GM21576 (cell line): Measurements from ENCODE around the gene ALPP.
"Not testable (repeated sequence)": the region's sequence is repeated elsewhere in the genome, so short reads cannot be mapped to it uniquely, and the experiment has no call there.

Source experiments
- ATAC-seq: cut with Tn5 transposase; IDR thresholded peaks from one replicate; pipeline ENCODE4 v1.9.1; 2021; ENCODE audit warnings: mild to moderate bottlenecking, moderate library complexity; ENCODE audit not compliant: unreplicated experiment

ALPP gene

DNA sequence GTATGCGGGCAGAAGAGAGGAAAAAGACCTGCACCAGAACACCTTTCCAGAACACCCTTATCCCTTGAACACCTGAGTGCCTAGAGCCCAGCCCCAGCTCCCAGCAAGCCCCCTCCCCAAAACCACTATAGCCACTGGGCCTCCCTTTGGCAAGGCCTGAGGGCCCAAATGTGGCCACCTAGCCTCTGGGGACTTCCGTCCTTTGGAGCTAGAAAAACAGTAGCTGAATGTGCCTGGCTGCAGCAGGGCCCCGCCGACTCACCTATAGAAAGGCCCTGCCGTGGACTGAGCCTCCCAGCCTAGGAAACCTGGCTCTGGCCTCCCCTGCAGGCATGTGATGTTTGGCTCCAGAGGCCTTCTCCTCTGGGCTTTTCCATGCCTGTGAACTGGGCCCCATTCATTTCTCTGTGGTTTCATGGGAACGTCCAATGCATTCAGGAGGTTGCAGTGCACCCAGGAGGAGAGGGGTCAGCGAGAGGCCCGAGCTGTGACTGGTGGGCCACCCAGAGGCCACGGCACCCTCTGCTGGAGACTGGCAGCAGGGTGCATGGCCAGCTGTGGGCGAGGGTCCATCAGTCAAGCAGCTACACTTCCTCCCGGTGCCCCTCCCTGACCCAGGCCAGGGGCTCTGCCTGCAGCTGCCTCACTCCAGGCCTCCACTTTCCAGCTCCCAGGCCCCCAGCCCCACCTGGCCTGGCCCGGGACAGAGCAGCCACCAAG is 15.3 kb upstream of the ALPP start:
- not testable (repeated sequence) for ATAC-seq

DNA sequence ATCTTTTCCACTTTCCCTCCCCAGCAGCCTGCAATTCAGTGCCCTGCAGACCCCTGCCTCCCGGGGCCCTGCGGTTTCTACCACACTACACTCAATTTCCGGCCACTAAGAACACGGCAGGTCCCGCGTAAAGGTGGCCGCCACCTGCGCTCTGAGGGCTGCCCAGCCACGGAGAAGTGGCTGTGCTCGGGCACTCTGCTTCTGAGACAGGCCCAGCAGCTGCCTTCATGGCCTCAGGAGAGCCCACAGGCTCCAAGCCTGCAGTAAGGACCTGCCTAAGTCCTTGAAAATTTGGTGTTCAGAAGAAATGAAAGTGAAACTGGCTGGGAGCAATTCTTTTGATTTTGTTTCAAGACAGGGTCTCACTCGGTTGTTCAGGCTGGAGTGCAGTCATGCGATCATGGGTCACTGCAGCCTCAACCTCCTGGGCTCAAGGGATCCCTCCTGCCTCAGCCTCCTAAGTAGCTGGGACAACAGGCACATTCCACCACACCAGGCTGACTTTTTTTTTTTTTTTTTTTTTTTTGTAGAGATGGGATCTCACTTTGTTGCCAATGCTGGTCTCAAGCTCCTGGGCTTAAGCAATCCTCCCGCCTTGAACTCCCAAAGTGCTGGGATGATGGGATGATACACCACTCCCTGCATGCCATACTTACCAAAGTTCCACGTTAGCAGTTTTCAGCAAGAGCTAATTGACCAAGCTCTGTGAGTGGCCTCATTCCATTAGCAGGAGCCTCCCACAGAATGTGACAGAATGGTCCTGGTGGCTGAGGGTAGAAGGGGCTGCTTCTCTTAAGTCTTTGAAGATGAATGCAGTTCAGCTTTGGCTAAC is 14.6 kb upstream of the ALPP start:
- ATAC-seq: no peak

DNA sequence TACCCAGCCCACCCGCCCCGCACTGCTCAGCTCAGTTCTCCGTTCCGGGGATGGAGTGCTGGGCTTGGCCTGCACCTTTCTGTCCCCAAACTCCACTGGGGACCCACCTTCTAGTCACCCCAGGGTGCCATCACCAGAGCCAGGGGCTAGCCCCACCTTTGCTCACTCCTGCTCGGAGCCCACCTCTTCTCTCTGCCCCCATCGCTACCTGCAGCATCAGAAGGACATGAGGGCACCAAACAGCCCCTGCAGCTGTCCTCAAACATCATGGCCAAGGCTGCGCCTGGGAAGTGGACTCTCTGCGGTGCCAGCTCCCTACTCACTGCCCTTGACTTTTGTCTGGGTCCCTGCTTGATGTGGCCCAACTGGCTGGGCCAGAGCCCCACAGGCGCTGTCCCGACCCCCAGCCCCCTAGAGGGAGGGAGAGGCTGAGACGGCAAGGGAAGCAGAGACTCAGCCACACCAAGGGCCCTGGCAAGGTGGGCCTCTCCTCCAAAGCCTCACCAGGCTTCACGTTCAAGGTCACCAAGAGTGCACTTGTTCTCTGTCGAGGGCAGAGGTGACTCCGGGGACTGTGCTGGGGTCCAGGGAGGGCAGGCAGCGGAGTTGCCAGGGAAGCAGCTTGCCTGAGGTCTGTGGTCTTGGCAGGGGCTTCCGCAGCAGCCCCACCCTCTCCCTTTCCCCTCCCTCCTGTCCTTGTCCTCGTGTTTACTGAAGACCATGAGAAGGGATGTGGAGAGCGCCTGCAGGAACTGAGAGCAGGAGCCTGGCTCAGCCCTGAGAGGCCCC is 13.6 kb upstream of the ALPP start:
- not testable (repeated sequence) for ATAC-seq

DNA sequence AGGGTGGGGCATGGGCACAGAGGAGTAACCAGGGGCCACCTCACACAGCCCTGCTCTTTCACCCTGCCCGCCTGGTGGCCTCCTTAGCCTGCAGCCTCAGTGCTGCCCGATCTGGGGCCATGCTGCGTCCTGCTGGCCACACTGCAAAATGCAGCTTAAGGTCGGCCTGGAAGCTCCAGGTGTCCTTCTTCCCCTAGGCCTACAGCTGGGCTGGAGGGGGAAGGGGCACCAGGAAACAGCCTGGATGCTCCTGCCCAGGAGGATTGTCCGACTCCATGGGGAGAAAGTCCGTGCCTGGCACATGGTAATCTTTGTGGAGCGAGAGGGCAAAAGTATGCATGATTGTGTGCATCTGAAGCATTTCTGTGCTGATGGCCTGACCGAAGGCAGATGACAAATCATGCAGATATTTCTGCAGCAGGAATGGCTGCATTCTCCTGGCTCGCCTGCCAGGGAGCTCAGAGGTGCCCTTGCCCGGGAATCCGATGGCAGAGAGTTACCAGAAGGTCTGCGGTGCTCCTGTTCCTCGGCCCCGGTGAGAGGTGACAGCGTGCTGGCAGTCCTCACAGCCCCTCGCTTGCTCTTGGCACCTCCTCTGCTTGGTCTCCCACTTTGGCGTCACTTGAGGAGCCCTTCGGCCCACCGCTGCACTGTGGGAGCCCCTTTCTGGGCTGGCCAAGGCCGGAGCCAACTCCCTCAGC is 12.8 kb upstream of the ALPP start:
- ATAC-seq: no peak

DNA sequence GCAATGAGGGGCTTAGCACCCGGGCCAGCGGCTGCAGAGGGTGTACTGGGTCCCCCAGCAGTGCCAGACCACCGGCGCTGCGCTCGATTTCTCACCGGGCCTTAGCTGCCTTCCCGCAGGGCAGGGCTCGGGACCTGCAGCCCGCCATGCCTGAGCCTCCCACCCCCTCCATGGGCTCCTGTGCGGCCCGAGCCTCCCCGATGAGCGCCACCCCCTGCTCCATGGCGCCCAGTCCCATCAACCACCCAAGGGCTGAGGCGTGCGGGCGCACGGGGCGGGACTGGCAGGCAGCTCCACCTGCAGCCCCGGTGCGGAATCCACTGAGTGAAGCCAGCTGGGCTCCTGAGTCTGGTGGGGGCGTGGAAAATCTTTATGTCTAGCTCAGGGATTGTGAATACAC is 12.1 kb upstream of the ALPP start:
- not testable (repeated sequence) for ATAC-seq

DNA sequence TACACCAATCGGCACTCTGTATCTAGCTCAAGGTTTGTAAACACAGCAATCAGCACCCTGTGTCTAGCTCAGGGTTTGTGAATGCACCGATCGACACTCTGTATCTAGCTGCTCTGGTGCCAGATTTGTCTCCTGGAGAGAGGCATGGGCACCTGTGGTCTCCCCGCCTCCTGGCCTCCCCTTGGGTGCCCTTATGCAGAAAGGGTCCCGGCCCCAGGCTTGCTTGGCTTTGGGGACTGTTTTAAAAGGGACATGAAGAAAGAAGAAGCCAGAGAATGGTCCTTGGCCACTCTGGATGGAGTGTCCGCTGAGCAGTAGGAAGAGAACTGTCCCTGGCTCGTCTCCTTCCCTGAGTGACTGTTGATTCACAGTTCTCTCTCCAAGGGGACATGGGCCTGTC is 11.5 kb upstream of the ALPP start:
- no peak for ATAC-seq

DNA sequence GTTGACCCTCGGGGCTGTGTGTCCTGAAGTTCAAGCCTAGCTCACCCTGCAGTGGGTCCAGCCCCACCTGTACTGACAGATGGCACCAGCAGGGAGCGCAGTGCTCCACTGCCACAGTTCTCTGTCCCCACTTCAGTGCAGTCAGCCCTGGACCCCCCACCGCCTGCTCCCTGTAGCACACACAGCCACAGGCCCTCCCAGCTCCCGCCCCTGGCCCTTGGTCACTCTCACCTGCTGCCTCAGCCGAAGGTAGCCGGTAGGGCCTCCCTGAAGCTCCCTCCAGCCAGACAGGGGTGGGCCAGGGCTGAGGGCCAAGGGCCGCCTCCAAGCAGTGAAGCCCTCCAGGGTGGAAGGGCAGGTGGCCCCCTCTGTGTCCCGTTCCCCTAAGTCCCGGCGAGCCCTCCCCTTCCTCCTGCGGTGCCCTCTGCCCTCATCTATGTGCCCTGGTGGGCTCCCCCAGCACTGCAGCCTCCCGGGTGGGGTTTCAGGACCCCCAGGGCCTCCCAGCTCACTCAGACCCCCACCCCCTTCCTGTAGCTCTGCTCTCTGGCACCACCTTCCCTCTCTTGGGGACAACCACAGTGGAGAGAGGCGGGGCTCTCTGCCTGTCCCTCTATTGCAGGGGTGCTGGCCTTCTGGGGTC is 10.8 kb upstream of the ALPP start:
- ATAC-seq: no peak

DNA sequence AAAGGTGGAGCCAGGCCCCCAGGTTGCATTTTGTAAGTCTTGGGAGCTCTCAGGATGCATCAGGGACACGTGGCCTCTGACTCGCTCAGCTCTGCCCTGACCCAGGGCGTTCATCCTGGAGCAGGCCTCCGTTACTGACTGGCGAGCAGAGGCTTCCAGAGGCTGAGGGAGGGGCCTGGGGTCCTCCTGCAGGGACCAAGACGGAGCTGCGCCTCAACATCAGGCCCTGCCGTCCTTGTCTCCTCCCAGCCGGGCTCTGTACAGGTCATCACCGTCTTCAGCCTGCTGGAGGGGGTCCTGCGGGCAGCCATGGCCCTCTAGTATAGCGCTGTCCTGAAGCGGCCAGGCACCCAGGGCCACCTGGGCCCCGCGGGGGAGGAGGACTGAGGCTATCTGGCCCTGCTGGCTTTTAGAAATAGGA is 10.2 kb upstream of the ALPP start:
- no peak for ATAC-seq

DNA sequence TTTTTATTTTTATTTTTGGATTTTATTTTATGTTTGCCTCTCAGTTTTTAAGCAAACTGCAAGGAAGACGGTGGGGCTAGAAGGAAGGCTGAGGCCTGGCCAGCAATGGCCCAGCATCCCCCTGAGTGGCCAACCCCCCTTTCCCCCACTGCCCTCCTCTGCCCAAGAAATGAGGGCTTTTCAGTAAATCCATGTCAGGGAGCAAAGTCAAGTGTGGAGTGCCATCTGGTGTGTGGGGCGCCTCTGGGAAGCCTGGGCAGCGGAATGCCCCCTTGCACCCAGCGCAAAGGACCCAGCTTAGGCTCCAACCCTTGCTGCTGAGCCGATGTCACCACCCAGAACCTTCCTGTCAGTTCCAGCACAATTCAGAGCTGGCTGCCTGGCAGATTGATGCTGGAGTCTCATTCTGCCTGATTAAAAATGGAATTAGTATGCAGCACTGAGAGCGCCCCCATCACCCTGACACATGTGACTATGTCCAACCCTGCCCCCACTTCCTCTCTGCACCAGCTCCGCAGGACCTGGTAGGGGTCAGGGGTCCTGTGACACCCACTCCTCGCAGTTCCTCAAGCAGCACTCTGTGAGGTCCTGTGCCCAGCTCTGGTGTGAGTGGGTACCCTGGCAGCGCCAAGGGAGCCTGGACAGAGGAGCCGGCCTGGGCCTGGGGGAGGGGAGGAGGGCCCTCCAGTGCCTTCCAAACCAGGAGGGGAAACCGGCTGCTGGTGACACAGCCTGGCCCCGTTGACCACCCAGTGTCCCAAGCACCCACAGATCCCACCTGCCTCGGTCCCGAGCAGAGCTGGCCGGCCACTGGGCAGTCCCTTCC is 9.2 kb upstream of the ALPP start:
- ATAC-seq: no peak

DNA sequence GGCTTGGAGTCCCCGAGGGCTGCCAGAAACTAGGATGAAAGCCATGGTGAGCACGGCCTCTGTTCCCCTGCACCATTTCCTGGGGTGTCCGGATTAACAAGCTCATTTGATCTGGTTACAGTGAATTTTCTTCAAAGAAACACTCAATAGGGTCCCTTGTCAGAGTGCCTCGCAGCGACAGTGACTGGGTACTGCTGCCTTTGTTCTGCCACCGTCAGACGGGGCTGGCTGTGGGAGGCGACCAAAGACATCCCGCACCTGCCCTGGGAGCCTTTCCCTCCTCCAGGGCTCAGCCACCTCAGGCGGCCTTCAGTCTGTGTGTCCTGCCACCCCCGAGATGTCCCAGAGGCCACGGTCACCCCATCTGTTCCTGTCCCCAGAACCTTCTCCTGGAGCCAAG is 8.5 kb upstream of the ALPP start:
- ATAC-seq: not testable (repeated sequence)

DNA sequence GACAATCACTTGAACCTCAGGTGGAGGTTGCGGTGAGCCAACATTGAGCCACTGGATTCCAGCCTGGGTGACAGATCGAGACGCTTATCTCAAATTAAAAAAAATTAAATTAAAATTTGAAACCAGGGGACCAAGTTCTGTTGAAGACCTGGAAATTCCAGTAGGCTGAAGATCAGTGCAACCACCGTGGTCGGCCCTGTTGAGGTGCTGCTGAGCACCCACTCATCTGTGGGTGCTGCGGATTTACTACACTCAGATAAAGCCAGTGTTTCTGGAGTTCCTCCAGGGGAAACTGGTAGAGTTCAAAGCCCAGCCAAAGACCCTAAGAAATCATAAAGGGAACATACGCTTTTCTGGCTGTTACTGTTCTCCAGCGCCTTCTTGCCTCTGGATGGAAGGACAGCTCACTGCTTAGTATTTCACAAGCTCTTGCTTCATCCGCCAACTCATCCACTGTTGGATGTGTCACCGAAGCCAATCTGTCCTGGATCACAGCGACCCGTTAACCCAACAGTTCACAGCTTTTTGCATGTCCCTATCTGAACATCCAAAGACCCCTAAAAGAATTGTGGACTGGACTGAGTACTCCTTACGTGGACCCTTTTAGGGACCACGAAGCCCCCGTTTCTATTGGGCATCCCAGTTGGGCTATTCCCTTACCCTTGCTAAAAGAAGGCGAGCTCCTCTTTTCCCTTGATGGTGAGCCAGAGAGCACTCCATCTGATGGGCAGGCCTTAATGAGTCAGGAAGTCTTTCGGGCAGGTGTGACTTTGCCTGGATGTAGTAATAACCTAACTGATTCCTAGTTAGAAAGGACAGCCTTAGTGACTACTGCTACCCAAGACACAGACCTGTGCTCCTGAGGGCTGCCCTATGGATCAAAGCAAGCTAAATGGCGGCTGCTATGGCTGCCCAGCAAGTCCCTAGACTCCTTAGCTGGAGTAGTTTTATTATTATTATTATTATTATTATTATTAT is 6.0 kb upstream of the ALPP start:
- ATAC-seq: no peak

DNA sequence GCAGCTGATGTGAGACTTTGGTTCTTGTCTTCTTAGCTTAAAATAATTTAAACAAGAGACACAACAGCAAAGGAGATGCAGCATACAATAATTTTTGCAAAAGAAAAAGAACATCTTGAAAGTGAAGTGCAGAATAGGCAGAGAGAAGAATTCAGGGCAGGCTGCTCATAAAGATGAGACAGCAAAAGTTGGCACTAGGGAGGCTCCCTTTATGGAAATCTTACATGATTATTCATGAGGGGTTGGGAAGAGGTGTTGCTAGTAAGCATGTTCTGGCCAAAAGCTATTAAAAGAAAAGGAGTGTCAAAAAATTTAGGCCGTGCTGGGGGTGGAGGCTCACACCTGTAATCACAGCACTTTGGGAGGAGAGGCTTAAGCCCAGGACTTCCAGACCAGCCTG is 4.2 kb upstream of the ALPP start:
- ATAC-seq: no peak

DNA sequence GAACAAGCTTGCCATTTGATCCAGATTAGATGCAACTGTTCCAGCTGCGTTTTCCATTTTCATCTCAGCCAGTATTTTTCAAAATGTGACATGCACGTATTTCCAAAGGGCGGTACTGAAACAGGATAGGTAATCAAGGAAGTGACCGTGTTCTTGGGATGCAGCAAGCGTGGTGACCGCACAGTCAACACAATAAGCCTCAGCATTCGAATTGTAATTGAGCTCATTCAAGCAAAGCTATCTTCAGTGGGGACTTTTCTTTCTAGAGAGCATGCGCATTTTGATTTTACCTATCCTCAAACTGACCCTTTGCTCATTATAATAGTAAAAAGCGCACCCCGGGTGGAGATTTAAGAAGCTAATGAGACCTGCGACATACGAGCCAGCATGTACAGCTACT is 3.4 kb upstream of the ALPP start:
- no peak for ATAC-seq

DNA sequence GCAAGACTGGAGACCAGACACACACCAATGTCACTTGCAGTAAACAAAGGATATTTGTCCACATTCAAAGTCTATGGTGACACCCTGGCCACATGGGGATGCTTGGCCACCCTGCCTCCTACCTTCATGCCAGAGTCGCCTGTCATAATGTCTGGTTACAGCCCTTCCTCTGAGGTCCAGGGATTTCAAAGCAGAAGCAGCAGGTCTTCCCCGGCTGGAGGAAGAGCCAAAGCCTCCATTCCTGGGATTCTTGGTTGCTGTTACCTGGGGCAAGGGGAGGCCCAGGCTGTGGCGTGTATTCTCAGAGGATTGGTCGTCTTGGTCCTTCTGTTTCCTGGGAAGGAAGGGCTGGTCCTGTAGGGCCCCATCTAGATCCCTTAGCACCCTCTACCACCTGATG is 2.3 kb upstream of the ALPP start:
- no peak for ATAC-seq

DNA sequence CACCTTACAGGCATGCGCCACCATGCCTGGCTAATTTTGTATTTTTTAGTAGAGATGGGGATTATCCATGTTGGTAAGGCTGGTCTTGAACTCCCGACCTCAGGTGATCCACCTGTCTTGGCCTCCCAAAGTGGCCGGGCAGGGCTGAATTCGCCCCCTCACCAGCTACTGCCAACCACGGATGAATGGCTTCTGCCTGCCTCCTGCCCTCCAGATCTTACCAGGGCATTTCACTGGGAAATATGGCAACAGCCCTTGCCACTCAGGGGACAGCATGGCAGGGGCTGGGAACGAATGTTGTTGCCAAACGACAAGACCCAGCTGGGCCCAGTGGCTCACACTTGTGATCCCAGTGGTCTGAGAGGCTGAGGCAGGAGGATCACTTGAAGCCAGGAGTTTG is 1.8 kb upstream of the ALPP start:
- ATAC-seq: no peak

DNA sequence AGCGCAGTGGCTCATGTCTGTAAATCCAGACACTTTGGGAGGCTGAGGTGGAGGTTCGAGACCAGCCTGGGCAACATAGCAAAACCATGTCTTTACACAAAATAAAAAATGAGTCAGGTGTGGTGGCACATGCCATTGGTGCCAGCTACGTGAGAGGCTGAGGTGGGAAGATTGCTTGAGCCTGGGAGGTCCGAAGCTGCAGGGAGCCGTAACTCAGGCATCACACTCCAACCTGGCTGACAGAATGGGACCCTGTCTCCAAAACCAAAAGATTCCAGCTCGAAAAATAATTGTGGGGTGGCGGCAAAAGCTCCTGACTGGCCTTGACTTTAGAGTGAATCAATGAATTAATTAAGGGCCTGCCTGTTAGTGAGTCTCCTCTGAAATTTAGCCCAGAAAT is 1.2 kb upstream of the ALPP start:
- no peak for ATAC-seq

DNA sequence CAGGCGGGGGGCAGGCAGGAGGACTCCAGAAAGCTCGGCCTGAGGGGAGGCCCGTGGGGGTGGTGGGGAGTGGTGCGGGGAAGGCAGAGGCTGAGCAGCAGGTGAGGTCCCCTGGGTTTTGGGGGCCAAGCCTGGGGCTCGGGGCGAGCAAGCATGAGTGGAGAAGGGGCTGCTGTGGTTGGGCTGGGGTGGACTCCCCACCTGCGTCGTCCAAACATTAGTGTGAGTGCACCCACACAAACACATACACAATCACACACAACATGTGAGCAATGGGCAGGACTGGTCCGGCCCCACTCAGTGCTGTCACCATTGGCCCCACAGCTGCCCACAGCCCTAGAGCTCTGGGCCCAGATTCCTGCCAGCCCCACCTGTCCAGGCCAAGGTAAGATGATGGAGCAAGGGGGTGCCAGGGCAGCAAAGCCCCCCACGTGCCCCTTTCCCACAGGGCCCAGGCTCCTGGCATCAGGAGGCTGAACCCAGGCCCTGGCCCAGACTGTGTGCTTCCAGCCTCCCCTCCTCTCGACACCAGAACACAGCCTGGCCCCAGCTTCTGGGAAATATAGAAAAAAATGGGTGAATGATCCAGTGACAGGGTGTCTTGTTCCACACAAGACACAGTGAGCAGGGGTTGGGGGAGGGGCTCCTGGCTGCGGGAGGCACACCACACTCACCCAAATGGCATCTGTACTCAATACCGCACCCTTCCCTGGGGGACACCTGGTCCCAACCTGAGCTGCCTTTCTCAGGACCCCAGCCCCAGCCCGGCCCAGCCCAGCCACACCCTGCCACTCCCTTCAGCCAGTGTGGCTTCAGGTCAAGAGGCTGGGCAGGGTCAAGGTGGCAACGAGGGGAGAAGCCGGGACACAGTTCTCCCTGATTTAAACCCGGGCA is 463 bp upstream of the ALPP start:
- ATAC-seq: no peak
